ENCODE measurements around the gene SLC16A13. TPM values are rescaled to one million over a fixed set of nuclear protein-coding genes. Genes with fewer than 3 reads are reported as not detected.

SLC16A13 gene
- total and polyA plus RNA-seq, 2 donors, result 0.42 to 2.5 TPM

DNA sequence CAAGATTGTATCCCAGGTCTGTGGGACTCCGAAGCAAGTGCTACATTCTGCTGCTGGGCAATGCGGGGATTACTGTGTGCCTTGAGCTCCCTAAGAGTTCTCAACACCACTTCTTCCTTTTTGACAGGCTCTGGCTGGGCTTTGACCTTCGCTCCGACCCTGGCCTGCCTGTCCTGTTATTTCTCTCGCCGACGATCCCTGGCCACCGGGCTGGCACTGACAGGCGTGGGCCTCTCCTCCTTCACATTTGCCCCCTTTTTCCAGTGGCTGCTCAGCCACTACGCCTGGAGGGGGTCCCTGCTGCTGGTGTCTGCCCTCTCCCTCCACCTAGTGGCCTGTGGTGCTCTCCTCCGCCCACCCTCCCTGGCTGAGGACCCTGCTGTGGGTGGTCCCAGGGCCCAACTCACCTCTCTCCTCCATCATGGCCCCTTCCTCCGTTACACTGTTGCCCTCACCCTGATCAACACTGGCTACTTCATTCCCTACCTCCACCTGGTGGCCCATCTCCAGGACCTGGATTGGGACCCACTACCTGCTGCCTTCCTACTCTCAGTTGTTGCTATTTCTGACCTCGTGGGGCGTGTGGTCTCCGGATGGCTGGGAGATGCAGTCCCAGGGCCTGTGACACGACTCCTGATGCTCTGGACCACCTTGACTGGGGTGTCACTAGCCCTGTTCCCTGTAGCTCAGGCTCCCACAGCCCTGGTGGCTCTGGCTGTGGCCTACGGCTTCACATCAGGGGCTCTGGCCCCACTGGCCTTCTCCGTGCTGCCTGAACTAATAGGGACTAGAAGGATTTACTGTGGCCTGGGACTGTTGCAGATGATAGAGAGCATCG lies 2.4 kb downstream of the SLC16A13 start:
- Histone ChIP-seq H3K9me3 (ENCODE audit: control insufficient read depth in 2 of 2, insufficient read depth in 1 of 2, low read length in 1 of 2) (peaks cover 0 to 8% of the 10 kb centered on the region in 2 donors), H3K27ac (ENCODE audit: low read depth in 1 of 2, low read length in 1 of 2) (no peak overlapping the region), H3K4me3 (ENCODE audit: low read length in 2 of 2) (no peak overlapping the region), H3K4me1 (ENCODE audit: control insufficient read depth in 2 of 2, insufficient read depth in 2 of 2, low read length in 2 of 2) (peaks cover 13 to 28% of the 10 kb centered on the region in 2 donors), H3K27me3 (ENCODE audit: control insufficient read depth in 2 of 2, insufficient read depth in 1 of 2, low read length in 1 of 2) (peaks cover 18 to 29% of the 10 kb centered on the region in 2 donors), H3K36me3 (ENCODE audit: control insufficient read depth in 2 of 2, insufficient read depth in 2 of 2, low read length in 1 of 2) (no peaks in the 10 kb centered on the region)
- 95% methylated on average over 19 of the region's 19 CpGs for WGBS
- DNase-seq (ENCODE audit: low read depth in 6 of 9, low spot score in 9 of 9), result no peak

DNA sequence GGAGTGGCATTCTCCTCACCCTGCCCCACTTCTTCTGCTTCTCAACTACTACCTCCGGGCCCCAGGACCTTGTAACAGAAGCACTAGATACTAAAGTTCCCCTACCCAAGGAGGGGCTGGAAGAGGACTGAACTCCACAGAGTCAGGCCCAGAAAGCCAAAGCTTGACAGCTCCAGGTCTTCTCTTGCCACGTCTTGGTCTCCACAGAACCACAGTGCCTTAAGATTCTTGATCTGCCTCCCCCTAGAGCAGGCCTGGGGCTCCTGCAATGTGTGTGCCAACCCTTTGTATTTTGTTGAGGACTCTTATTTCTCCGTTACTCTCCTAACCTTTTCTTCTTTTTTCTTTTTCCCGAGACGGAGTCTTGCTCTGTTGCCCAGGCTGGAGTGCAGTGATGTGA lies 4.0 kb downstream of the SLC16A13 start:
- WGBS, result 92% methylated on average over 5 of the region's 5 CpGs

DNA sequence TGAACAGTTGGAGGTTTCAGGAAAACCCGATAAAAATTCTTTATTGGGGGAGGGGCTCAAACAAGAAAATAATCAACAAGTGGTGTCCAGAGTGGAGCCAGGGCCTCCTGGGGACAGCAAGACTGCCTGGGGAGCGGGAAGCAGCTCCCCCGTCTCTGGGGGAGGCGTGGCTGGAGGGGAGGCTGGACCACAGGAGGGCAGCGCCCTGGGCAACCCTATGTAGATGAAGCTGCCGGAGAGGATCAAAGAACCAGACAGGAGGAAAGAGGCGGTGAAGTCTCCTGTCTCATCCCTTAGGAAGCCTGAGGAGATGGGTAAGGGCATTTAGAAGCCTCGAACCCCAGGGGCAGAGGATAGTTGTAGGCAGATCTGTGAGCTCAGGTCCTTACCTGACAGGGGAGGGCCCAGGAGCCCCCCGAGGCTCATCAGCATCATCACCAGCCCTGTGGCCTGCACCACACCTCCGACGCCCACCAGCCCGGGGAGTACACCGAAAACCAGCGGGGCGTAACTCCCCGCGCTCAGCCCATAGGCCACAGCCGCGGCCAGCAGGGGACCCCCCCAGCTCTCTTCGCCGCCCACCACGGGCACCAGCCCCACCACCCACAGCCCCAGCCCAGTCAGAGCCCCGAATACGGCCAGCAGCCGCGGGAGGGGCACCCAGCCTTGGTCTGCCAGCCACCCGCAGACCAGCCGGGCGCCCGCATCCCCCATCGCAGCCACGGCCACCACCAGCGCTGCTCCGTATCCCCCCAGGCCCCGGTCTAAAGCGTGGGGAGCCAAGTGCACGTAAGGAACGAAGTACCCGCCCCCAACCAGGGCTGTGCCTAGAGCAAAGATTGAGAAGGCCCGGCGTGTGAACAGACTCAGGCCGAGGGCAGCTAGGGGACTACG lies 6.0 kb downstream of the SLC16A13 start:
- Histone ChIP-seq H3K9me3 (ENCODE audit: control insufficient read depth in 2 of 2, insufficient read depth in 1 of 2, low read length in 1 of 2) (peaks cover 0 to 13% of the 10 kb centered on the region in 2 donors), H3K4me1 (ENCODE audit: control insufficient read depth in 2 of 2, insufficient read depth in 2 of 2, low read length in 2 of 2) (peaks cover 11 to 32% of the 10 kb centered on the region in 2 donors), H3K27me3 (ENCODE audit: control insufficient read depth in 2 of 2, insufficient read depth in 1 of 2, low read length in 1 of 2) (peaks cover 38 to 58% of the 10 kb centered on the region in 2 donors), H3K36me3 (ENCODE audit: control insufficient read depth in 2 of 2, insufficient read depth in 2 of 2, low read length in 1 of 2) (no peaks in the 10 kb centered on the region), H3K27ac (ENCODE audit: low read depth in 1 of 2, low read length in 1 of 2) (no peak overlapping the region), H3K4me3 (ENCODE audit: low read length in 2 of 2) (peak overlapping the region; percentile 16 to 26)
- DNase-seq (ENCODE audit: low read depth in 6 of 9, low spot score in 9 of 9), result peak in 1 of 9 donors; percentile 40
- WGBS, result 43% methylated on average over 43 of the region's 43 CpGs

More for the DNA sequence above, 4.0 kb downstream of the SLC16A13 start:
- Histone ChIP-seq H3K4me3 (ENCODE audit: low read length in 2 of 2) (no peak overlapping the region), H3K27ac (ENCODE audit: low read depth in 1 of 2, low read length in 1 of 2) (no peak overlapping the region), H3K4me1 (ENCODE audit: control insufficient read depth in 2 of 2, insufficient read depth in 2 of 2, low read length in 2 of 2) (peaks cover 12 to 37% of the 10 kb centered on the region in 2 donors), H3K36me3 (ENCODE audit: control insufficient read depth in 2 of 2, insufficient read depth in 2 of 2, low read length in 1 of 2) (no peaks in the 10 kb centered on the region), H3K27me3 (ENCODE audit: control insufficient read depth in 2 of 2, insufficient read depth in 1 of 2, low read length in 1 of 2) (peaks cover 30 to 45% of the 10 kb centered on the region in 2 donors), H3K9me3 (ENCODE audit: control insufficient read depth in 2 of 2, insufficient read depth in 1 of 2, low read length in 1 of 2) (peaks cover 0 to 13% of the 10 kb centered on the region in 2 donors)
- DNase-seq (ENCODE audit: low read depth in 6 of 9, low spot score in 9 of 9), result no peak

DNA sequence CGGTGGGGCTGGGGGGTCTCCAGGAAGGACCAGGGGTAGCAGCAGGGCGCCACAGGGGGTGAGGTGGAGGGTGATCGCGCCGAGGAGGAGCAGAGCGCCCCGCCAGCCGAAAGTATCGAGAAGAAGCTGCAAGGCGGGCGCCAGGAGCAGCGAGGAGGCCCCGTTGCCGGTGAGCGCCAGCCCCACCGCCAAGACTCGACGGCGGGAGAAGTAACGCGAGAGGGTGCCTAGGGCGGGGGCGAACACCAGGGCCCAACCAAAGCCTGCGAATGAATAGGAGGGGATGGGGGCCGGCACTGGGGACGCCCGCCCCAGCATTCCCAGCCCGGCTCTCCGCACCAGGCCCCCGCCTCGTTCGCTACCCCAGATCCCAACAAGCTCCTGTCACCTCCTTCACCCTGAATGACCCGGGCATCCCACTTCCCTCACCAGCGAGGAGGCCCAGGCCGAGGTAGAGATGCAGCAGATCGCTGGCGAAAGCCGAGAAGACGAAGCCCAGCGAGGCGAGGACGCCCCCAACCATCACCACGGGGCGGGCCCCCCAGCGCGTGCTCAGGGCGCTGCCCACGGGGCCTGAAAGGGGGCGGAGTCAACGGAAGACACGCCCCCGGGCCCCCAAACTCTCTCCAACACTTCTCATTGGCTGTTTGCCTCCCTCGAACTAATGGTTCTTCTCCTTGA lies 6.8 kb downstream of the SLC16A13 start:
- no peak overlapping the region for H3K27ac ChIP-seq (ENCODE audit: low read depth in 1 of 2, low read length in 1 of 2)
- H3K9me3 ChIP-seq (ENCODE audit: control insufficient read depth in 2 of 2, insufficient read depth in 1 of 2, low read length in 1 of 2), result peaks cover 0 to 13% of the 10 kb centered on the region in 2 donors
- no peaks in the 10 kb centered on the region for H3K36me3 ChIP-seq (ENCODE audit: control insufficient read depth in 2 of 2, insufficient read depth in 2 of 2, low read length in 1 of 2)
- peaks cover 38 to 62% of the 10 kb centered on the region in 2 donors for H3K27me3 ChIP-seq (ENCODE audit: control insufficient read depth in 2 of 2, insufficient read depth in 1 of 2, low read length in 1 of 2)
- peak in 1 of 9 donors; percentile 48 for DNase-seq (ENCODE audit: low read depth in 6 of 9, low spot score in 9 of 9)
- H3K4me1 ChIP-seq (ENCODE audit: control insufficient read depth in 2 of 2, insufficient read depth in 2 of 2, low read length in 2 of 2), result peaks cover 11 to 32% of the 10 kb centered on the region in 2 donors
- H3K4me3 ChIP-seq (ENCODE audit: low read length in 2 of 2), result peak overlapping the region; percentile 16 to 26
- WGBS, result 4% methylated on average over 53 of the region's 53 CpGs

DNA sequence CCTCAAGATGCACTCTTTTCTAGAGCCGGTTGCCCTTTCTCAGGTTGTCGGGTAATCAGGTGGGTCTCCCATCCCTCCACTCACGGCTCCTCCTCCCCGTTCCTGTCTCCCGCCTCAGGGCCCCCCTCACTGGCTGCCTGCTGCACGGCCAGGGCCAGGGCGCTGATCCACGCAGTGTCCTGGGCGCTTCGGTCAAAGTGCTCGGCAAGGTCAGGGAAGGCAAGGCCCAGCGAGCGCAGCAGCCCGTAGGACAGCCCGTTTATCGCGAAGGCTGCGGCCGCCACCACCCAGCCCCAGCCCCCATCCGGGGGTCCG lies 7.3 kb downstream of the SLC16A13 start:
- peaks cover 0 to 13% of the 10 kb centered on the region in 2 donors for H3K9me3 ChIP-seq (ENCODE audit: control insufficient read depth in 2 of 2, insufficient read depth in 1 of 2, low read length in 1 of 2)
- H3K4me1 ChIP-seq (ENCODE audit: control insufficient read depth in 2 of 2, insufficient read depth in 2 of 2, low read length in 2 of 2), result peaks cover 11 to 32% of the 10 kb centered on the region in 2 donors
- H3K27ac ChIP-seq (ENCODE audit: low read depth in 1 of 2, low read length in 1 of 2), result no peak overlapping the region
- no peak for DNase-seq (ENCODE audit: low read depth in 6 of 9, low spot score in 9 of 9)
- peaks cover 38 to 65% of the 10 kb centered on the region in 2 donors for H3K27me3 ChIP-seq (ENCODE audit: control insufficient read depth in 2 of 2, insufficient read depth in 1 of 2, low read length in 1 of 2)
- peak overlapping the region in 1 of 2 donors; percentile 26 for H3K4me3 ChIP-seq (ENCODE audit: low read length in 2 of 2)
- H3K36me3 ChIP-seq (ENCODE audit: control insufficient read depth in 2 of 2, insufficient read depth in 2 of 2, low read length in 1 of 2), result no peaks in the 10 kb centered on the region
- 3% methylated on average over 21 of the region's 21 CpGs for WGBS

DNA sequence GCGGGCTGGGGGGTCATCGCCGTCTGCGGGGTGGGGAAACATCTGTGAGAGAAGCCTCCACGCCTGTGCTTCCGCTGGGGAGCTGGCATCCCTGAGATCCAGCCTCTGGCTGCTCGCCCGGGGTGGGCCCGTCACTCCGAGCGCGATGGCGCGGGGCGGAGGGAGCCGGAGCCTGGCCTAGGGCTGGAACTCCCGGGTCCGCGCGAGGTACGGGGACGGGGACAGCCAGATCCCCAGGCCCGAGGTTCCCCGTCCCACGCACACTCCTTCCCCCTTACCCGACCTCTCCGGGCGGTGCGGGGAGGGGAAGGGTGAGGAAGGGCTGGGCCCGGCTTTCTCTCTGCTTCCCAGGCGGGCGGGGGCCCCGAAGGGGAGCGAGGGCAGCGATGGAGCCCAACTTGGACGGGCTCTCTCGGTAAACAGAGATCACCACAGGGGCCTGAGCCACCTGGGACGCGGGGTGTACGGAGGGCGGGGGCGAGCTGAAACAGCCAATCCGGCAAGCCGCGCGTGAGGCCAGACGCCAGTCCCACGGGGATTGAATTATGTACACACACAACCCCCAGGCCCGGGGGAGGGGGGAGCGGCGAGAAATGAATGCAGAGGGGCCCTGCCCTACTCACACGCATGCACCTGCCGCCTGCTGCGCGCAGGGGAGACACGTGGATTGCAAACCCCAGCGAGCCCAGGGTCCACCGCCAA lies 7.8 kb downstream of the SLC16A13 start, which contains the start of gene SLC16A11:
Gene SLC16A11 (minus strand): TSS at position 596 of the 702 bp plus-strand sequence. CDS start 579 bp downstream, at position 17.
- 2% methylated on average over 58 of the region's 58 CpGs for WGBS
- Histone ChIP-seq H3K27ac (ENCODE audit: low read depth in 1 of 2, low read length in 1 of 2) (no peak within 1 kb of the TSS), H3K4me1 (ENCODE audit: control insufficient read depth in 2 of 2, insufficient read depth in 2 of 2, low read length in 2 of 2) (peaks cover 11 to 32% of the 10 kb centered on the region in 2 donors), H3K4me3 (ENCODE audit: low read length in 2 of 2) (peak within 1 kb of the TSS in 1 of 2 donors; percentile 26), H3K9me3 (ENCODE audit: control insufficient read depth in 2 of 2, insufficient read depth in 1 of 2, low read length in 1 of 2) (peaks cover 0 to 13% of the 10 kb centered on the region in 2 donors), H3K27me3 (ENCODE audit: control insufficient read depth in 2 of 2, insufficient read depth in 1 of 2, low read length in 1 of 2) (peaks cover 38 to 68% of the 10 kb centered on the region in 2 donors), H3K36me3 (ENCODE audit: control insufficient read depth in 2 of 2, insufficient read depth in 2 of 2, low read length in 1 of 2) (no peaks in the 10 kb centered on the region)
- DNase-seq (ENCODE audit: low read depth in 6 of 9, low spot score in 9 of 9), result peak in 1 of 9 donors; percentile 34

DNA sequence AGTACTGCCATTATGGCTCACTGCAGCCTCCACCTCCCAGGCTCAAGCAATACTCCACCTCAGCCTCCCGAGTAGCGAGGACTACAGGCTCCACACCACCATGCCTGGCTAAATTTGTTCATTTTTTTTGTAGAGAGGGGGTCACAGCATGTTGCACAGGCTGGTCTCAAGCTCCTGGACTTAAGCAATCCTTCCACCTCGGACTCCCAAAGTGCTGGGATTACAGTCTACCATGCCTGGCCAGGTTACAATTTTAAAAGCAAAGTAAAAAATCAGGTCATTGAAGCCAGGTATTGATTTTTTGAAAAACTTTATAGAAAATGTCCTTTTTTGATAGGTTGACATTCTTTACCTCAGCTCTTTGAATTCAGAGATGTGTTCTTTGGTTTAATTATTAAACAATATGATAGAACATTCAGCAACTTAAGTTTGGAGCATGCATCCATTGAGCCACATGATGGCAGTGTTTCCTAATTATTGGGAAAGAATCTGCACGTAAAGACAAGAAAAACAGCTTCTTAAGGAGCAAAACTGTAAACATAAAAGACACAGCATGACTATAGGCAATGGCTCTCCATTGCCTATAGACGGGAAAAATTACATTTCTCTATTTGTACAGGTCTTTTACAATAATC lies 9.8 kb downstream of the SLC16A13 start:
- DNase-seq (ENCODE audit: low read depth in 6 of 9, low spot score in 9 of 9), result peak in 4 of 9 donors; percentile 48 to 85 (median 73)
- H3K36me3 ChIP-seq (ENCODE audit: control insufficient read depth in 2 of 2, insufficient read depth in 2 of 2, low read length in 1 of 2), result no peaks in the 10 kb centered on the region
- peaks cover 0 to 13% of the 10 kb centered on the region in 2 donors for H3K9me3 ChIP-seq (ENCODE audit: control insufficient read depth in 2 of 2, insufficient read depth in 1 of 2, low read length in 1 of 2)
- H3K4me3 ChIP-seq (ENCODE audit: low read length in 2 of 2), result peak overlapping the region in 1 of 2 donors; percentile 10
- H3K27ac ChIP-seq (ENCODE audit: low read depth in 1 of 2, low read length in 1 of 2), result peak overlapping the region in 1 of 2 donors; percentile 62
- peaks cover 11 to 32% of the 10 kb centered on the region in 2 donors for H3K4me1 ChIP-seq (ENCODE audit: control insufficient read depth in 2 of 2, insufficient read depth in 2 of 2, low read length in 2 of 2)
- peaks cover 38 to 77% of the 10 kb centered on the region in 2 donors for H3K27me3 ChIP-seq (ENCODE audit: control insufficient read depth in 2 of 2, insufficient read depth in 1 of 2, low read length in 1 of 2)
- 32% methylated on average over 5 of the region's 5 CpGs for WGBS
